IMR-90 (cell line): Measurements from ENCODE around the gene RAD51B.

Source experiments
- BHLHE40 ChIP-seq: fragments of 150-350 bp; IDR thresholded peaks from 2 replicates; pipeline ENCODE4 v1.6.1; 2016; ENCODE audit warnings: mild to moderate bottlenecking, low read depth, low read length
- FOS ChIP-seq: fragments of 150-350 bp; IDR thresholded peaks from 2 replicates; pipeline ENCODE4 v1.6.1; 2016; ENCODE audit warnings: low read depth, low read length
- MAFK ChIP-seq: IDR thresholded peaks from 2 replicates; pipeline ENCODE4 v1.6.1; 2012; ENCODE audit warnings: low read depth, low read length, improper control_type of control experiment
- MAZ ChIP-seq: IDR thresholded peaks from 2 replicates; pipeline ENCODE4 v1.6.1; 2012; ENCODE audit warnings: low read depth, mild to moderate bottlenecking, low read length, improper control_type of control experiment, moderate library complexity, borderline replicate concordance
- POLR2A ChIP-seq: IDR thresholded peaks from 2 replicates; pipeline ENCODE4 v1.6.1; 2012; ENCODE audit warnings: mild to moderate bottlenecking, low read depth, low read length
- TF ChIP-seq, protein P1 (sequence below): conservative IDR thresholded peaks from 2 replicates; pipeline ENCODE4 v1.5.1; 2012; ENCODE audit warnings: mild to moderate bottlenecking, low read depth, low read length, improper control_type of control experiment
- TF ChIP-seq, protein P2 (sequence below): fragments of 150-350 bp; IDR thresholded peaks from 2 replicates; pipeline ENCODE4 v1.6.1; 2017; ENCODE audit warnings: mild to moderate bottlenecking, antibody characterized with exemption, low read length, low read depth

DNA sequence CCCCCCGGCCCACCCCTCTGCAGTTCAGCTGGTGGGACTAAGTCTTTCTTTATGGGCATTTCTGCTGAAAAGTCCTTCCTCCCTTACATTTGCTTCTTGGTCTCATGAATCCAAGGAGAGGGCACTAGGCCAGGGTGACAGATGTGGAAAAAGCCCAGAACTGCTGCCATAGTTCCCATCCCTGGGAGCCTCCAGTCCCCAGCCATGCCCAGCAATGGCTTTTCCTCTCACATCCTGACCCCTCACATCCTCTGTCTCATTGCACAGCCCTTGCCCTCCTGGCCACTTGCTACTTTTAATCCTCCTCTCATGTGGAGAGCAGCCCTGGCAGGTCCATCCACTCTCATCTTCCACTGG is 850.8 kb downstream of the RAD51B start:
- TF ChIP-seq, protein P1, sequence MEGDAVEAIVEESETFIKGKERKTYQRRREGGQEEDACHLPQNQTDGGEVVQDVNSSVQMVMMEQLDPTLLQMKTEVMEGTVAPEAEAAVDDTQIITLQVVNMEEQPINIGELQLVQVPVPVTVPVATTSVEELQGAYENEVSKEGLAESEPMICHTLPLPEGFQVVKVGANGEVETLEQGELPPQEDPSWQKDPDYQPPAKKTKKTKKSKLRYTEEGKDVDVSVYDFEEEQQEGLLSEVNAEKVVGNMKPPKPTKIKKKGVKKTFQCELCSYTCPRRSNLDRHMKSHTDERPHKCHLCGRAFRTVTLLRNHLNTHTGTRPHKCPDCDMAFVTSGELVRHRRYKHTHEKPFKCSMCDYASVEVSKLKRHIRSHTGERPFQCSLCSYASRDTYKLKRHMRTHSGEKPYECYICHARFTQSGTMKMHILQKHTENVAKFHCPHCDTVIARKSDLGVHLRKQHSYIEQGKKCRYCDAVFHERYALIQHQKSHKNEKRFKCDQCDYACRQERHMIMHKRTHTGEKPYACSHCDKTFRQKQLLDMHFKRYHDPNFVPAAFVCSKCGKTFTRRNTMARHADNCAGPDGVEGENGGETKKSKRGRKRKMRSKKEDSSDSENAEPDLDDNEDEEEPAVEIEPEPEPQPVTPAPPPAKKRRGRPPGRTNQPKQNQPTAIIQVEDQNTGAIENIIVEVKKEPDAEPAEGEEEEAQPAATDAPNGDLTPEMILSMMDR, result no peak
- TF ChIP-seq POLR2A, result no peak
- no peak for TF ChIP-seq BHLHE40
- no peak for TF ChIP-seq FOS
- no peak for TF ChIP-seq MAZ
- TF ChIP-seq, protein P2, sequence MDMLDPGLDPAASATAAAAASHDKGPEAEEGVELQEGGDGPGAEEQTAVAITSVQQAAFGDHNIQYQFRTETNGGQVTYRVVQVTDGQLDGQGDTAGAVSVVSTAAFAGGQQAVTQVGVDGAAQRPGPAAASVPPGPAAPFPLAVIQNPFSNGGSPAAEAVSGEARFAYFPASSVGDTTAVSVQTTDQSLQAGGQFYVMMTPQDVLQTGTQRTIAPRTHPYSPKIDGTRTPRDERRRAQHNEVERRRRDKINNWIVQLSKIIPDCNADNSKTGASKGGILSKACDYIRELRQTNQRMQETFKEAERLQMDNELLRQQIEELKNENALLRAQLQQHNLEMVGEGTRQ, result no peak
- no peak for TF ChIP-seq MAFK
